WTC11 (cell line): ENCODE measurements around the gene ASTN2. TPM values are rescaled to one million over a fixed set of nuclear protein-coding genes. Genes with fewer than 3 reads are reported as not detected.

Experiments used
- ATAC-seq: fragments of 200-7000 bp; cut with Tn5 transposase; 2 replicates; pipeline ENCODE4 v1.10.0; 2021; ENCODE audit warnings: mild to moderate bottlenecking, moderate library complexity
- CTCF ChIA-PET: fragments of 300-600 bp; sonication (Branson Sonifier 250); formaldehyde crosslinking; loops from one replicate; lab custom pipeline; 2021; ENCODE audit warnings: antibody characterized with exemption; lab: Charles Lee
- POLR2A ChIA-PET: fragments of 350-600 bp; sonication (Branson Sonifier 250); formaldehyde crosslinking; loops from one replicate; lab custom pipeline; 2021; ENCODE audit warnings: antibody characterized with exemption; lab: Charles Lee
- DNase-seq: peaks from one replicate; pipeline ENCODE4 v3.0.0; 2021; ENCODE audit warnings: low spot score
- H3K27ac Mint-ChIP-seq: 2 replicates; pipeline ENCODE4 v1.8.0; 2021; ENCODE audit warnings: mixed read lengths
- H3K27me3 Mint-ChIP-seq: 2 replicates; pipeline ENCODE4 v1.8.0; 2021; ENCODE audit warnings: low read depth, mild to moderate bottlenecking, moderate library complexity, mixed read lengths
- H3K36me3 Mint-ChIP-seq: 2 replicates; pipeline ENCODE4 v1.8.0; 2021; ENCODE audit warnings: mixed read lengths
- H3K4me1 Mint-ChIP-seq: 2 replicates; pipeline ENCODE4 v1.8.0; 2022; ENCODE audit warnings: mixed read lengths
- H3K4me3 Mint-ChIP-seq: 2 replicates; pipeline ENCODE4 v1.8.0; 2021; ENCODE audit warnings: mild to moderate bottlenecking, moderate library complexity, mixed read lengths
- H3K9me3 Mint-ChIP-seq: 2 replicates; pipeline ENCODE4 v1.8.0; 2021; ENCODE audit warnings: mixed read lengths
- E2F1 ChIP-seq: sonication (generic); formaldehyde crosslinking; IDR thresholded peaks from 2 replicates; pipeline ENCODE4 v1.8.0; 2022; ENCODE audit warnings: mild to moderate bottlenecking, missing genetic modification reagents
- EMX1 ChIP-seq: fragments of 250-450 bp; sonication (Bioruptor Pico); IDR thresholded peaks from 2 replicates; pipeline ENCODE4 v1.8.0; 2021; ENCODE audit warnings: mild to moderate bottlenecking
- ERG ChIP-seq: fragments of 250-450 bp; sonication (Bioruptor Pico); IDR thresholded peaks from 2 replicates; pipeline ENCODE4 v1.8.0; 2021; ENCODE audit warnings: mild to moderate bottlenecking
- JAZF1 ChIP-seq: fragments of 250-450 bp; sonication (Bioruptor Pico); IDR thresholded peaks from 2 replicates; pipeline ENCODE4 v1.9.0; 2021; ENCODE audit warnings: moderate library complexity, mild to moderate bottlenecking, inconsistent platforms
- OVOL2 ChIP-seq: fragments of 250-450 bp; sonication (Bioruptor Pico); IDR thresholded peaks from 2 replicates; pipeline ENCODE4 v1.9.0; 2021; ENCODE audit warnings: mild to moderate bottlenecking, borderline replicate concordance
- SOX15 ChIP-seq: fragments of 250-450 bp; sonication (Bioruptor Pico); IDR thresholded peaks from 2 replicates; pipeline ENCODE4 v1.9.0; 2021; ENCODE audit warnings: mild to moderate bottlenecking
- TCF7 ChIP-seq: sonication (generic); formaldehyde crosslinking; IDR thresholded peaks from 2 replicates; pipeline ENCODE4 v1.8.0; 2022; ENCODE audit warnings: mild to moderate bottlenecking, low read depth, missing genetic modification reagents, moderate library complexity
- TEAD1 ChIP-seq: sonication (generic); formaldehyde crosslinking; IDR thresholded peaks from 2 replicates; pipeline ENCODE4 v1.8.0; 2022; ENCODE audit warnings: mild to moderate bottlenecking, missing genetic modification reagents
- ZNF425 ChIP-seq: fragments of 250-450 bp; sonication (Bioruptor Pico); conservative IDR thresholded peaks from 2 replicates; pipeline ENCODE4 v1.9.0; 2021; ENCODE audit warnings: mild to moderate bottlenecking
- ZSCAN18 ChIP-seq: fragments of 250-450 bp; sonication (Bioruptor Pico); IDR thresholded peaks from 2 replicates; pipeline ENCODE4 v2.1.2; 2022; ENCODE audit warnings: mild to moderate bottlenecking, moderate library complexity
- total RNA-seq: library from RNA; stranded (reverse); gene quantifications from 3 replicates; pipeline ENCODE4 v1.2.3, GENCODE V29; 2021
- TF ChIP-seq, protein P1 (sequence below): sonication (generic); formaldehyde crosslinking; IDR thresholded peaks from 2 replicates; pipeline ENCODE4 v1.8.0; 2022; ENCODE audit warnings: mild to moderate bottlenecking, missing genetic modification reagents
- TF ChIP-seq, protein P2 (sequence below): sonication (generic); formaldehyde crosslinking; IDR thresholded peaks from 2 replicates; pipeline ENCODE4 v1.8.1; 2022; ENCODE audit warnings: missing genetic modification reagents, borderline replicate concordance
- TF ChIP-seq, protein P3 (sequence below): fragments of 250-450 bp; sonication (Bioruptor Pico); IDR thresholded peaks from 2 replicates; pipeline ENCODE4 v1.9.0; 2021; ENCODE audit warnings: mild to moderate bottlenecking
- TF ChIP-seq, protein P4 (sequence below): sonication (generic); formaldehyde crosslinking; IDR thresholded peaks from 2 replicates; pipeline ENCODE4 v1.8.1; 2023; ENCODE audit warnings: mild to moderate bottlenecking, moderate library complexity, missing genetic modification reagents
- TF ChIP-seq, protein P5 (sequence below): sonication (generic); formaldehyde crosslinking; IDR thresholded peaks from 2 replicates; pipeline ENCODE4 v1.8.1; 2022; ENCODE audit warnings: low read depth, mild to moderate bottlenecking, moderate library complexity, missing genetic modification reagents, borderline replicate concordance
- TF ChIP-seq, protein P6 (sequence below): fragments of 250-450 bp; sonication (Bioruptor Pico); IDR thresholded peaks from 2 replicates; pipeline ENCODE4 v1.9.0; 2021; ENCODE audit warnings: moderate library complexity, mild to moderate bottlenecking, inconsistent platforms, borderline replicate concordance
- TF ChIP-seq, protein P7 (sequence below): sonication (generic); formaldehyde crosslinking; IDR thresholded peaks from 2 replicates; pipeline ENCODE4 v1.8.1; 2022; ENCODE audit warnings: mild to moderate bottlenecking, missing genetic modification reagents, moderate library complexity, borderline replicate concordance

Gene ASTN2
- total RNA-seq, 1 experiment from 2014 or later = 16.2 TPM

DNA sequence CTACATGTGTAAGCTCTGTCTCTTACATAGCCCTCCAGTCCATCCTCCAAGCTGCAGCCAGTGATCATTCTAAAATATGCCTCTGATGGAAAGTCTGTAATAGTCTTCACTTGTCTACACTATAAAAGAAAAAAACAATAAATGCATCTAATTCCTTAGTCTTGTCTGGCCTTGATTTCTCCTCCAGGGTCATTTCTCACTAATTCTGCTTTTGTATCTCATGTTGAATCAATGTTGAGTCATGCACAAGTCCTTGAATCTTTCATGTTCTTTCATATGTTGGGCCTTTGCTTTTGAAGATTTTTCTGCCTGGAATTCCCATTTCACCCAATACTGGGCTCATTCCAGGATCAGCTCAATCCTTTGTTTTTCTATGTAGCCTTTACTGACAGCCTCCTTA is 848.9 kb downstream of the ASTN2 start:
- ChIA-PET CTCF (no interaction called here), POLR2A (no interaction called here)
- Mint-ChIP-seq H3K27ac (no peak overlapping the region), H3K4me3 (no peak overlapping the region), H3K27me3 (no peaks in the 10 kb centered on the region), H3K36me3 (no peaks in the 10 kb centered on the region), H3K9me3 (no peaks in the 10 kb centered on the region), H3K4me1 (peaks cover 16% of the 10 kb centered on the region)
- TF ChIP-seq, protein P1, sequence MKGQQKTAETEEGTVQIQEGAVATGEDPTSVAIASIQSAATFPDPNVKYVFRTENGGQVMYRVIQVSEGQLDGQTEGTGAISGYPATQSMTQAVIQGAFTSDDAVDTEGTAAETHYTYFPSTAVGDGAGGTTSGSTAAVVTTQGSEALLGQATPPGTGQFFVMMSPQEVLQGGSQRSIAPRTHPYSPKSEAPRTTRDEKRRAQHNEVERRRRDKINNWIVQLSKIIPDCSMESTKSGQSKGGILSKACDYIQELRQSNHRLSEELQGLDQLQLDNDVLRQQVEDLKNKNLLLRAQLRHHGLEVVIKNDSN (CRISPR knock-in tag) = no peak
- TF ChIP-seq TCF7 (no peak), EMX1 (CRISPR knock-in tag) (no peak), ERG (CRISPR knock-in tag) (no peak), SOX15 (no peak), E2F1 (CRISPR knock-in tag) (no peak), TEAD1 (CRISPR knock-in tag) (no peak), JAZF1 (CRISPR knock-in tag) (no peak), OVOL2 (CRISPR knock-in tag) (no peak), ZSCAN18 (CRISPR knock-in tag) (no peak), ZNF425 (CRISPR knock-in tag) (no peak)
- TF ChIP-seq, protein P2, sequence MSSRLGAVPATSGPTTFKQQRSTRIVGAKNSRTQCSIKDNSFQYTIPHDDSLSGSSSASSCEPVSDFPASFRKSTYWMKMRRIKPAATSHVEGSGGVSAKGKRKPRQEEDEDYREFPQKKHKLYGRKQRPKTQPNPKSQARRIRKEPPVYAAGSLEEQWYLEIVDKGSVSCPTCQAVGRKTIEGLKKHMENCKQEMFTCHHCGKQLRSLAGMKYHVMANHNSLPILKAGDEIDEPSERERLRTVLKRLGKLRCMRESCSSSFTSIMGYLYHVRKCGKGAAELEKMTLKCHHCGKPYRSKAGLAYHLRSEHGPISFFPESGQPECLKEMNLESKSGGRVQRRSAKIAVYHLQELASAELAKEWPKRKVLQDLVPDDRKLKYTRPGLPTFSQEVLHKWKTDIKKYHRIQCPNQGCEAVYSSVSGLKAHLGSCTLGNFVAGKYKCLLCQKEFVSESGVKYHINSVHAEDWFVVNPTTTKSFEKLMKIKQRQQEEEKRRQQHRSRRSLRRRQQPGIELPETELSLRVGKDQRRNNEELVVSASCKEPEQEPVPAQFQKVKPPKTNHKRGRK = no peak
- TF ChIP-seq, protein P3, sequence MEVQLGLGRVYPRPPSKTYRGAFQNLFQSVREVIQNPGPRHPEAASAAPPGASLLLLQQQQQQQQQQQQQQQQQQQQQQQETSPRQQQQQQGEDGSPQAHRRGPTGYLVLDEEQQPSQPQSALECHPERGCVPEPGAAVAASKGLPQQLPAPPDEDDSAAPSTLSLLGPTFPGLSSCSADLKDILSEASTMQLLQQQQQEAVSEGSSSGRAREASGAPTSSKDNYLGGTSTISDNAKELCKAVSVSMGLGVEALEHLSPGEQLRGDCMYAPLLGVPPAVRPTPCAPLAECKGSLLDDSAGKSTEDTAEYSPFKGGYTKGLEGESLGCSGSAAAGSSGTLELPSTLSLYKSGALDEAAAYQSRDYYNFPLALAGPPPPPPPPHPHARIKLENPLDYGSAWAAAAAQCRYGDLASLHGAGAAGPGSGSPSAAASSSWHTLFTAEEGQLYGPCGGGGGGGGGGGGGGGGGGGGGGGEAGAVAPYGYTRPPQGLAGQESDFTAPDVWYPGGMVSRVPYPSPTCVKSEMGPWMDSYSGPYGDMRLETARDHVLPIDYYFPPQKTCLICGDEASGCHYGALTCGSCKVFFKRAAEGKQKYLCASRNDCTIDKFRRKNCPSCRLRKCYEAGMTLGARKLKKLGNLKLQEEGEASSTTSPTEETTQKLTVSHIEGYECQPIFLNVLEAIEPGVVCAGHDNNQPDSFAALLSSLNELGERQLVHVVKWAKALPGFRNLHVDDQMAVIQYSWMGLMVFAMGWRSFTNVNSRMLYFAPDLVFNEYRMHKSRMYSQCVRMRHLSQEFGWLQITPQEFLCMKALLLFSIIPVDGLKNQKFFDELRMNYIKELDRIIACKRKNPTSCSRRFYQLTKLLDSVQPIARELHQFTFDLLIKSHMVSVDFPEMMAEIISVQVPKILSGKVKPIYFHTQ (CRISPR knock-in tag) = no peak
- TF ChIP-seq, protein P4, sequence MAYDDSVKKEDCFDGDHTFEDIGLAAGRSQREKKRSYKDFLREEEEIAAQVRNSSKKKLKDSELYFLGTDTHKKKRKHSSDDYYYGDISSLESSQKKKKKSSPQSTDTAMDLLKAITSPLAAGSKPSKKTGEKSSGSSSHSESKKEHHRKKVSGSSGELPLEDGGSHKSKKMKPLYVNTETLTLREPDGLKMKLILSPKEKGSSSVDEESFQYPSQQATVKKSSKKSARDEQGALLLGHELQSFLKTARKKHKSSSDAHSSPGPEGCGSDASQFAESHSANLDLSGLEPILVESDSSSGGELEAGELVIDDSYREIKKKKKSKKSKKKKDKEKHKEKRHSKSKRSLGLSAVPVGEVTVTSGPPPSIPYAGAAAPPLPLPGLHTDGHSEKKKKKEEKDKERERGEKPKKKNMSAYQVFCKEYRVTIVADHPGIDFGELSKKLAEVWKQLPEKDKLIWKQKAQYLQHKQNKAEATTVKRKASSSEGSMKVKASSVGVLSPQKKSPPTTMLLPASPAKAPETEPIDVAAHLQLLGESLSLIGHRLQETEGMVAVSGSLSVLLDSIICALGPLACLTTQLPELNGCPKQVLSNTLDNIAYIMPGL = no peak
- TF ChIP-seq, protein P5, sequence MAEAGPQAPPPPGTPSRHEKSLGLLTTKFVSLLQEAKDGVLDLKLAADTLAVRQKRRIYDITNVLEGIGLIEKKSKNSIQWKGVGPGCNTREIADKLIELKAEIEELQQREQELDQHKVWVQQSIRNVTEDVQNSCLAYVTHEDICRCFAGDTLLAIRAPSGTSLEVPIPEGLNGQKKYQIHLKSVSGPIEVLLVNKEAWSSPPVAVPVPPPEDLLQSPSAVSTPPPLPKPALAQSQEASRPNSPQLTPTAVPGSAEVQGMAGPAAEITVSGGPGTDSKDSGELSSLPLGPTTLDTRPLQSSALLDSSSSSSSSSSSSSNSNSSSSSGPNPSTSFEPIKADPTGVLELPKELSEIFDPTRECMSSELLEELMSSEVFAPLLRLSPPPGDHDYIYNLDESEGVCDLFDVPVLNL = no peak
- TF ChIP-seq, protein P6, sequence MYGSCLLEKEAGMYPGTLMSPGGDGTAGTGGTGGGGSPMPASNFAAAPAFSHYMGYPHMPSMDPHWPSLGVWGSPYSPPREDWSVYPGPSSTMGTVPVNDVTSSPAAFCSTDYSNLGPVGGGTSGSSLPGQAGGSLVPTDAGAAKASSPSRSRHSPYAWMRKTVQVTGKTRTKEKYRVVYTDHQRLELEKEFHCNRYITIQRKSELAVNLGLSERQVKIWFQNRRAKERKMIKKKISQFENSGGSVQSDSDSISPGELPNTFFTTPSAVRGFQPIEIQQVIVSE (CRISPR knock-in tag) = no peak
- TF ChIP-seq, protein P7, sequence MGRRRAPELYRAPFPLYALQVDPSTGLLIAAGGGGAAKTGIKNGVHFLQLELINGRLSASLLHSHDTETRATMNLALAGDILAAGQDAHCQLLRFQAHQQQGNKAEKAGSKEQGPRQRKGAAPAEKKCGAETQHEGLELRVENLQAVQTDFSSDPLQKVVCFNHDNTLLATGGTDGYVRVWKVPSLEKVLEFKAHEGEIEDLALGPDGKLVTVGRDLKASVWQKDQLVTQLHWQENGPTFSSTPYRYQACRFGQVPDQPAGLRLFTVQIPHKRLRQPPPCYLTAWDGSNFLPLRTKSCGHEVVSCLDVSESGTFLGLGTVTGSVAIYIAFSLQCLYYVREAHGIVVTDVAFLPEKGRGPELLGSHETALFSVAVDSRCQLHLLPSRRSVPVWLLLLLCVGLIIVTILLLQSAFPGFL (CRISPR knock-in tag) = no peak
- ATAC-seq = no peak
- DNase-seq = no peak
